Measurements from ENCODE around the gene CCDC27. TPM values are rescaled to one million over a fixed set of nuclear protein-coding genes. Genes with fewer than 3 reads are reported as not detected.

The CCDC27 gene
- total and polyA plus RNA-seq, 7 donors: not detected

DNA sequence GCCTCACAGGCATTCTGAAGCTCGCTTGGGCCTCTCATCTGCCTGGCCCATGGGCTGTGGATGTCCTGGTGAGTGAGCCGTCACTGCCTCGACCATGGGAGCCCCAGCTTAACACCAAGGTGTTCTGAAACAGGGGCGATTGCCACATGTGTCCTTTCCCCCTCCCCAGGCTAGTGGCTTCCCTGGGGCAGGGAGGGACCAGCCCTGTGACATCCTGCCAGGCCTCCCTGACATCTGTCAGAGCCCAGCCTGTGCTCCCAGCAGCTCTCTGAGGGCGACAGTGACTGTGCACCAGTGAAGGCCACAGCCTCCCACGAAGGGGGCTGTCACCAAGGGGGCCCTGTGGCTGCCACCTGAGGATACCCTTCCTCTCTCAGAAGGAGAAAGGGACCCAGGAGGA is 35.9 kb upstream of the CCDC27 start:
- intact Hi-C loops (cut with DNase I): no loop called here
- Histone ChIP-seq H3K27ac (no peak overlapping the region), H3K9me3 (no peaks in the 10 kb centered on the region), H3K36me3 (no peaks in the 10 kb centered on the region), H3K4me1 (peaks cover 0 to 6% (median 0%) of the 10 kb centered on the region in 4 donors), H3K27me3 (peaks cover 15 to 63% (median 33%) of the 10 kb centered on the region in 3 donors), H3K4me3 (no peak overlapping the region)
- TF ChIP-seq CTCF (IDR thresholded peaks at IDR 0.05) (no peak), EP300 (IDR thresholded peaks at IDR 0.05) (no peak)
- no peak for DNase-seq
- WGBS, 2 donors: 62 to 78% methylated on average over 6 of the region's 6 CpGs

DNA sequence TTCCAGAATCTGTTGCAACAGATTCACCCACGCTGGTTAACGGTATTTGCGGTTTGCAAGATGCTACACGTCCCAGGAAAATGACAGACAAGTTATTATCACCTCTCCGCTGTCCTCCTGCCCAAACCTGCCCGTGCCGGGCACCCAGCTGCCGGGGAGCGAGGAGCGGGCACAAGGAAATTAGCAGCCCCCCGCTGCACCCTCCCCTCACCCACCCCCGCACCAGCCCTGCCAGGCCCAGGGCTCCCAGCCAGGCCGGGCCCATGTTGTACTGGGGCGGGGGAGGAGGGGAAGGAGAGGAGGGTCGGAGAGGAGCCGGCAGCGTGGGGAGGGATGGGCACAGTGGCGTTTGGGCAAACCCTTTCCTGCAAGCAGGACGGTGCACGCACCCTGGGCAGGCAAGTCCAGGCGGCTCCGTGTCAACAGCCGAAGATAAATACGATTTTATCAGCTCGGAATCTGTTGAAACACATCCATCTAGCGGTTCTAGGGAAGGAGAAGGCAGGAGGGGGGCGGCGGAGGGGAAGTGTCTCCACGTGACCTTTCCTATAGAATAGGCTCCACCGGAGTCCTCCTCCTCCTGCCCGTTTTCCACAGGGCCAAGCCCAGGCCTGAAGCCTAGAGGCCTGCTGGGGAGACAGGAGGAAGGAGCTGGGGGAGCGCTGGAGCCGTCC is 35.1 kb upstream of the CCDC27 start:
- Histone ChIP-seq H3K27ac (no peak overlapping the region), H3K9me3 (no peaks in the 10 kb centered on the region), H3K27me3 (peaks cover 15 to 57% (median 28%) of the 10 kb centered on the region in 3 donors), H3K4me3 (no peak overlapping the region), H3K4me1 (peaks cover 0 to 6% (median 0%) of the 10 kb centered on the region in 4 donors), H3K36me3 (no peaks in the 10 kb centered on the region)
- TF ChIP-seq CTCF (IDR thresholded peaks at IDR 0.05): no peak
- no peak for TF ChIP-seq POLR2AphosphoS5 (IDR thresholded peaks at IDR 0.05)
- TF ChIP-seq EP300 (IDR thresholded peaks at IDR 0.05): no peak
- no peak for TF ChIP-seq POLR2A (IDR thresholded peaks at IDR 0.05)
- WGBS, 2 donors: 58% methylated on average over 33 of the region's 33 CpGs
- no peak for DNase-seq
- intact Hi-C loops (cut with DNase I): no loop called here

- TF ChIP-seq EP300 (IDR thresholded peaks at IDR 0.05): no peak
- TF ChIP-seq POLR2AphosphoS5 (IDR thresholded peaks at IDR 0.05): no peak
- TF ChIP-seq CTCF (IDR thresholded peaks at IDR 0.05): no peak
- no peak for TF ChIP-seq POLR2A (IDR thresholded peaks at IDR 0.05)
- H3K4me3 ChIP-seq: no peak overlapping the region
- no peaks in the 10 kb centered on the region for H3K9me3 ChIP-seq
- H3K4me1 ChIP-seq: peaks cover 0 to 6% (median 0%) of the 10 kb centered on the region in 4 donors
- H3K27ac ChIP-seq: no peak overlapping the region
- H3K27me3 ChIP-seq: peaks cover 15 to 49% (median 28%) of the 10 kb centered on the region in 3 donors
- intact Hi-C loops (cut with DNase I): no loop called here
- WGBS, 2 donors: 22 to 29% methylated on average over 40 of the region's 40 CpGs
- H3K36me3 ChIP-seq: no peaks in the 10 kb centered on the region
- no peak for DNase-seq
These were observed 34.3 kb upstream of the CCDC27 start for GRCh38 chr1:3717715-3718601.

DNA sequence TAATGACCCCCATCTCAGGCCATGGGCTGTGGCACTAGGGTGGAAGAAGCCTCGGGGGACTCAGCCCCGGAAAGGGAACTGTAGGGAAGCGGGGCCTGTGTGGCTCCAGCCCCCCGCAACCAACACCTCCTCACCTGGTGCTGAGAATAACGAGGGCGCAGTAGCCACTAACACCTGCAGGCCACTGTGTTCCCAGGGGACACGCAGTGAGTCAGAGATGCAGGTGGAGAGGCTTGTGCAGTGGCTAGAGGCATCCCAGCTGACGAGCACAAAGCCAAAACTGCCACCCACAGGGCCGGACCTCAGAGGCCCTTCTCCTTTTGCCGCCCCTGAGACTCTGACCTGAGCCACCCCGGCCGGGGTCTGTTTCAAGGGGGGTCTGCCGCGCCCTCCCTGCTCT is 33.5 kb upstream of the CCDC27 start:
- Histone ChIP-seq H3K27me3 (peaks cover 15 to 48% (median 28%) of the 10 kb centered on the region in 3 donors), H3K36me3 (no peaks in the 10 kb centered on the region), H3K9me3 (no peaks in the 10 kb centered on the region), H3K4me1 (peaks cover 0 to 6% (median 0%) of the 10 kb centered on the region in 4 donors), H3K27ac (no peak overlapping the region), H3K4me3 (no peak overlapping the region)
- intact Hi-C loops (cut with DNase I): no loop called here
- DNase-seq: no peak
- 68 to 77% methylated on average over 14 of the region's 14 CpGs for WGBS, 2 donors
- no peak for TF ChIP-seq POLR2AphosphoS5 (IDR thresholded peaks at IDR 0.05)

- H3K4me1 ChIP-seq: peaks cover 0 to 6% (median 0%) of the 10 kb centered on the region in 4 donors
- no peak for DNase-seq
- H3K27me3 ChIP-seq: peaks cover 10 to 51% (median 31%) of the 10 kb centered on the region in 3 donors
- H3K4me3 ChIP-seq: no peak overlapping the region
- no peaks in the 10 kb centered on the region for H3K9me3 ChIP-seq
- intact Hi-C loops (cut with DNase I): loop anchor here (5.0 kb wide), 1 partner anchor 230 kb away; no protein-coding TSS in a partner anchor
- WGBS, 2 donors: 69% methylated on average over 20 of the region's 20 CpGs
- no peak overlapping the region for H3K27ac ChIP-seq
- TF ChIP-seq POLR2A (IDR thresholded peaks at IDR 0.05) (no peak), CTCF (IDR thresholded peaks at IDR 0.05) (no peak), POLR2AphosphoS5 (IDR thresholded peaks at IDR 0.05) (no peak), EP300 (IDR thresholded peaks at IDR 0.05) (no peak)
- no peaks in the 10 kb centered on the region for H3K36me3 ChIP-seq
These were observed 30.2 kb upstream of the CCDC27 start for GRCh38 chr1:3721955-3722465.

All from sigmoid colon (tissue), 7 donors.